ENCODE measurements around the gene GPAT3. TPM values are rescaled to one million over a fixed set of nuclear protein-coding genes. Genes with fewer than 3 reads are reported as not detected.

Gene GPAT3
- total and polyA plus RNA-seq, 2 of the 8 experiments (the other 6 are each of a cell fraction or from before 2014, with no cell fraction given), result 0.23 to 2.0 TPM

DNA sequence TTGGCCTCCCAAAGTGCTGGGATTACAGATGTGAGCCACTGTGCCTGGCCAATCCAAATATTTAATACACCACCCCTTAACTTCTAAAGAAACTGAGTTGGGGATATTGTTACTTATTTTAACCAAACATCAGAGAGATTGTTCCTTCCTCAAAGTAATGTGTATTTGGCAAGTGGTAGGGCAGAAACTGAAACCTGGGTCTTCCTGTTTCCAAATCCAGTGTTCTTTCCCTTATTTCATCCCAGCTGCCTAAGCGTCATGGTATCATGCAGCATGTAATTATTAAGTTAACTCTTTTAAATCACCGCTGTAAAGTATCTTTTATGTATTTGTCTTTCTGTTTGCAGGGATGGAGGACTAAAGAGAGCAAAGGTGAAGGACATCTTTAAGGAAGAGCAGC lies 68.4 kb downstream of the GPAT3 start:
- POLR2A ChIA-PET (ENCODE audit: partially characterized antibody), result no interaction called here
- no peak overlapping the region for H3K9ac ChIP-seq (replicated peaks in 1 of 4; ENCODE audit: extremely low read depth in 1 of 4, low read depth in 3 of 4, low read length in 3 of 4)
- H3K23ac ChIP-seq (ENCODE audit: insufficient read length), result no peak overlapping the region
- H2BK12ac ChIP-seq (ENCODE audit: low read depth, low read length), result no peak overlapping the region
- H3K36me3 ChIP-seq (ENCODE audit: control insufficient read depth in 2 of 4, insufficient read depth in 4 of 4, low read length in 3 of 4), result no peaks in the 10 kb centered on the region
- H2AK5ac ChIP-seq (ENCODE audit: low read depth, low read length), result no peak overlapping the region
- DNase-seq (ENCODE audit: low read depth in 1 of 2, low spot score in 2 of 2) (no peak), FAIRE-seq (no peak)
- WGBS, 2 experiments (ENCODE audit: extremely low coverage in 1 of 2, insufficient coverage in 1 of 2, insufficient read length in 1 of 2, insufficient replicate concordance in 2 of 2, low coverage in 1 of 2, low lambda C conversion rate in 2 of 2, missing lambda C conversion rate in 1 of 2), result 100% methylated on average over 2 of the region's 2 CpGs; no CpG with 5 or more reads in 1 of the 2 experiments
- peaks cover 0 to 1% (median 0%) of the 10 kb centered on the region in 4 experiments; a peak in 1 of 7 replicates for H3K27me3 ChIP-seq (replicated peaks in 1 of 4; ENCODE audit: control insufficient read depth in 3 of 4, extremely low read depth in 1 of 4, insufficient read depth in 3 of 4, low read length in 3 of 4)
- no peak overlapping the region for H3K56ac ChIP-seq (replicated peaks; ENCODE audit: insufficient read length, low read depth, low read length)
- no peaks in the 10 kb centered on the region for H4K20me1 ChIP-seq (replicated peaks in 1 of 2; ENCODE audit: control insufficient read depth in 1 of 2, insufficient read depth in 2 of 2, low read length in 2 of 2)
- H2AFZ ChIP-seq (ENCODE audit: low read length), result no peak overlapping the region
- no peak overlapping the region for H4K5ac ChIP-seq (ENCODE audit: insufficient read length, low read depth, low read length)
- H2BK120ac ChIP-seq (replicated peaks; ENCODE audit: low read depth, low read length), result no peak overlapping the region
- H3K23me2 ChIP-seq (ENCODE audit: low read depth, low read length), result no peaks in the 10 kb centered on the region
- no peaks in the 10 kb centered on the region for H3K4me1 ChIP-seq (replicated peaks in 1 of 4; ENCODE audit: control insufficient read depth in 3 of 4, insufficient read depth in 4 of 4, low read length in 3 of 4)
- H3K79me1 ChIP-seq (ENCODE audit: low read depth, low read length), result no peaks in the 10 kb centered on the region
- H2BK5ac ChIP-seq (ENCODE audit: low read depth, low read length), result no peak overlapping the region
- TF ChIP-seq JUN (IDR thresholded peaks at IDR 0.05; ENCODE audit: low read depth, low read length) (no peak), POLR2A (IDR thresholded peaks at IDR 0.05; ENCODE audit: control extremely low read depth in 1 of 2, low read depth in 2 of 2, low read length in 2 of 2) (no peak), EGR1 (IDR thresholded peaks at IDR 0.05; ENCODE audit: borderline replicate concordance, low read depth, low read length) (no peak), ASH2L (IDR thresholded peaks at IDR 0.05; ENCODE audit: low read length) (no peak), TEAD4 (IDR thresholded peaks at IDR 0.05; ENCODE audit: low read depth, low read length) (no peak), RBBP5 (IDR thresholded peaks at IDR 0.05; ENCODE audit: borderline replicate concordance, low read depth, low read length) (no peak), CBX5 (IDR thresholded peaks at IDR 0.05; ENCODE audit: low read depth, low read length) (no peak), TAF7 (optimal IDR thresholded peaks at IDR 0.05; ENCODE audit: borderline replicate concordance, low read depth, low read length) (no peak), EZH2 (IDR thresholded peaks at IDR 0.05; ENCODE audit: low read depth, low read length, severe bottlenecking) (no peak), HDAC2 (IDR thresholded peaks at IDR 0.05; ENCODE audit: borderline replicate concordance in 1 of 2, low read depth in 2 of 2, low read length in 2 of 2) (no peak), KDM5A (IDR thresholded peaks at IDR 0.05; ENCODE audit: low read length) (no peak), RXRA (IDR thresholded peaks at IDR 0.05; ENCODE audit: insufficient read depth, low read depth, low read length) (no peak), RNF2 (IDR thresholded peaks at IDR 0.05; ENCODE audit: borderline replicate concordance, low read depth, low read length, missing control alignments, poor library complexity, severe bottlenecking) (no peak)
- TF ChIP-seq, protein P1, sequence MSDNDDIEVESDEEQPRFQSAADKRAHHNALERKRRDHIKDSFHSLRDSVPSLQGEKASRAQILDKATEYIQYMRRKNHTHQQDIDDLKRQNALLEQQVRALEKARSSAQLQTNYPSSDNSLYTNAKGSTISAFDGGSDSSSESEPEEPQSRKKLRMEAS (IDR thresholded peaks at IDR 0.05), result no peak
- H3K9me3 ChIP-seq (ENCODE audit: insufficient read depth in 2 of 2, low read depth in 1 of 2, low read length in 1 of 2), result no peaks in the 10 kb centered on the region
- H3K27ac ChIP-seq (ENCODE audit: low read depth, low read length), result no peak overlapping the region
- no peak overlapping the region for H3K4me3 ChIP-seq (ENCODE audit: extremely low read depth in 1 of 4, insufficient read depth in 2 of 4, low read depth in 3 of 4, low read length in 4 of 4)
- H2BK15ac ChIP-seq (ENCODE audit: low read length), result no peak overlapping the region
- H3K4ac ChIP-seq (replicated peaks; ENCODE audit: insufficient read length, low read depth, low read length), result no peak overlapping the region
- H3K79me2 ChIP-seq (ENCODE audit: control insufficient read depth in 1 of 2, insufficient read depth in 2 of 2, low read length in 2 of 2), result no peaks in the 10 kb centered on the region
- H3K14ac ChIP-seq (ENCODE audit: insufficient read length), result no peak overlapping the region
- H4K8ac ChIP-seq (ENCODE audit: extremely low read depth, insufficient read depth, low read length), result no peak overlapping the region
- no peak overlapping the region for H3K4me2 ChIP-seq (ENCODE audit: insufficient read depth in 1 of 2, low read depth in 2 of 2, low read length in 2 of 2)
- H3K18ac ChIP-seq (ENCODE audit: extremely low read depth, low read length), result no peak overlapping the region
- CTCF ChIA-PET (ENCODE audit: partially characterized antibody), result interaction anchor here (1.5 kb wide), 1 partner anchor 10 kb away, joined by 5 read pairs; no protein-coding TSS in a partner anchor
- no peak overlapping the region for H2BK20ac ChIP-seq (ENCODE audit: low read length)
- no peak overlapping the region for H4K91ac ChIP-seq (replicated peaks; ENCODE audit: insufficient read length, low read length)

Measured in H1 (cell line).